Lower leg skin (tissue), 4 donors: ENCODE measurements around the gene ITPKB. TPM values are rescaled to one million over a fixed set of nuclear protein-coding genes. Genes with fewer than 3 reads are reported as not detected.

Source experiments
- DNase-seq, 2 donors: peaks; one replicate each; pipeline ENCODE4 v3.0.0-alpha.2; 2019; ENCODE audit warnings: low spot score in 2 of 2
- H3K4me3 ChIP-seq: fragments of 200-600 bp; sonication (generic); 2 replicates; pipeline ENCODE4 v1.5.1; 2017; ENCODE audit warnings: mild to moderate bottlenecking, low read depth; ENCODE audit not compliant: poor library complexity, severe bottlenecking
- POLR2A ChIP-seq, 2 donors: fragments of 450-650 bp; IDR thresholded peaks; one replicate each; pipeline ENCODE4 v1.6.1; 2016 to 2017; ENCODE audit warnings: antibody characterized with exemption in 2 of 2, mild to moderate bottlenecking in 1 of 2, moderate library complexity in 1 of 2
- WGBS, 2 donors: methylation state at CpG; one replicate each; pipeline ENCODE4 v1.1.5; 2018; 5-methylcytosine and 5-hydroxymethylcytosine counted together
- intact Hi-C: fragments of 100-400 bp; cut with DNase I; formaldehyde crosslinking; loops from one replicate; pipeline ENCODE4 v1.15.0; 2023; ENCODE audit warnings: low total_unique reads
- total RNA-seq, 4 donors: library from RNA; depleted of rRNA; stranded (reverse); fragments of >200 nt; gene quantifications; one replicate each; pipeline ENCODE4 v1.1.0, GENCODE V29; 2016
- TF ChIP-seq, protein P1 (sequence below), 3 donors: fragments of 450-650 bp; IDR thresholded peaks; one replicate each; pipeline ENCODE4 v1.5.1; 2016; ENCODE audit warnings: antibody characterized with exemption in 3 of 3, mild to moderate bottlenecking in 3 of 3, moderate library complexity in 2 of 3

The ITPKB gene
- total RNA-seq, 4 donors from 2014 or later, result 39.3 to 57.2 (median 44.1) TPM

DNA sequence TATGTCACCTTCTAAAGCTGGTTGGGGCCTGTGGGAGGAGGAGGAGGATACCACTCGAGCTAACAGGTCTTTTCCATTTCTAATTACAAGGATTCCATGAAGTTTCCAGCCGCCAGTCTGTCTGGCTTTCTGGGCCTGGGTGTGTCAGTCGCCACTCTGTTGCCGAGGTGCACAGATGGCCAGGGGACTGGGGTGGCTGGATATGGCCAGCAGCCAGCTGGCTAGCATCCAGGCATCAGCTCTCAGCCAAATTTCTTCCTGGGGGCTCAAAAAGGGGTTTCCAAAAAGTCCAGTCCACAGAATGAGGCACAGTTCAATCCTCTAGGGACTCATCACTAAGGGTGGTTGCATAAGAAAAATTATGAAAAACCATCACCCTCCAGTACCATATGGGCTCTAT lies 32.4 kb downstream of the ITPKB start:
- TF ChIP-seq POLR2A (IDR thresholded peaks at IDR 0.05), result no peak
- TF ChIP-seq, protein P1, sequence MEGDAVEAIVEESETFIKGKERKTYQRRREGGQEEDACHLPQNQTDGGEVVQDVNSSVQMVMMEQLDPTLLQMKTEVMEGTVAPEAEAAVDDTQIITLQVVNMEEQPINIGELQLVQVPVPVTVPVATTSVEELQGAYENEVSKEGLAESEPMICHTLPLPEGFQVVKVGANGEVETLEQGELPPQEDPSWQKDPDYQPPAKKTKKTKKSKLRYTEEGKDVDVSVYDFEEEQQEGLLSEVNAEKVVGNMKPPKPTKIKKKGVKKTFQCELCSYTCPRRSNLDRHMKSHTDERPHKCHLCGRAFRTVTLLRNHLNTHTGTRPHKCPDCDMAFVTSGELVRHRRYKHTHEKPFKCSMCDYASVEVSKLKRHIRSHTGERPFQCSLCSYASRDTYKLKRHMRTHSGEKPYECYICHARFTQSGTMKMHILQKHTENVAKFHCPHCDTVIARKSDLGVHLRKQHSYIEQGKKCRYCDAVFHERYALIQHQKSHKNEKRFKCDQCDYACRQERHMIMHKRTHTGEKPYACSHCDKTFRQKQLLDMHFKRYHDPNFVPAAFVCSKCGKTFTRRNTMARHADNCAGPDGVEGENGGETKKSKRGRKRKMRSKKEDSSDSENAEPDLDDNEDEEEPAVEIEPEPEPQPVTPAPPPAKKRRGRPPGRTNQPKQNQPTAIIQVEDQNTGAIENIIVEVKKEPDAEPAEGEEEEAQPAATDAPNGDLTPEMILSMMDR (IDR thresholded peaks at IDR 0.05), result no peak
- intact Hi-C loops, result no loop called here
- no peak overlapping the region for H3K4me3 ChIP-seq
- no peak for DNase-seq
- WGBS, 2 donors, result 60 to 69% methylated on average over 4 of the region's 4 CpGs

DNA sequence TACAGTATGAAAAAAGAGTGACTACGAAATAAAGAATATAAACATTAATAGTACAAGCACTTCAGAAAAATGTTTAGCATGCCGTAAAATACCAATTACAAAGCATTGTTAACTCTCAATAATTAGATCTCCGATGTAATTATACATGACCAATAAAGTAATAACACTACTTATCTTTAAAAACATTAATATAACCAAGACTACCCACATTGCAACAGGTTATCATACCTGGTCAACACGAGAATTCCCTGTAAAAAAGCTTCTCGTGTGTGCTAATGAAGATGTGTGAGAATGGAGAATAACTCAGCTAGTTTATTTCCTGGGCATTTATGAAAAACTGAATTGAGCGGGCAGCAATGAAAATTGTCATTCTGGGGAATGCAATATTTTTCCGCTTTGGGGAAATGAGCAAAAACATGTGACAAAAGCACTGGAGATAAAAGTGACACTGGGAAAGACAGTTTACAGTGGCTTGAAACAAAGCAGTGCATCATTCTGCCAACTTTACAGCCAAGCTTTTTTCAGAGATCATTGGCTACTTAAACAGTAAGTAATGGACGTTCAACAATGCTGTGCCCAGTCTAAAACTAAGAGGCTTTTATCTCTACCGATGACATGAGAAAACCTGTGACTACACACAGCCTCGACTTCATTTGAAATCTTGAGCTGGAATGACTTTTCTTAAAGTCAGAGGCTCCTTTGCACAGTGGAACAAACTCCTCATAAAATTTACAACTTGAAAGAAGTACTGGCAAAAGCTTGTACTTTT lies 34.7 kb downstream of the ITPKB start:
- intact Hi-C loops, result no loop called here
- TF ChIP-seq POLR2A (IDR thresholded peaks at IDR 0.05), result no peak
- TF ChIP-seq, protein P1 (IDR thresholded peaks at IDR 0.05), result no peak
- 77% methylated on average over 10 of the region's 10 CpGs for WGBS, 2 donors
- no peak overlapping the region for H3K4me3 ChIP-seq
- no peak for DNase-seq

DNA sequence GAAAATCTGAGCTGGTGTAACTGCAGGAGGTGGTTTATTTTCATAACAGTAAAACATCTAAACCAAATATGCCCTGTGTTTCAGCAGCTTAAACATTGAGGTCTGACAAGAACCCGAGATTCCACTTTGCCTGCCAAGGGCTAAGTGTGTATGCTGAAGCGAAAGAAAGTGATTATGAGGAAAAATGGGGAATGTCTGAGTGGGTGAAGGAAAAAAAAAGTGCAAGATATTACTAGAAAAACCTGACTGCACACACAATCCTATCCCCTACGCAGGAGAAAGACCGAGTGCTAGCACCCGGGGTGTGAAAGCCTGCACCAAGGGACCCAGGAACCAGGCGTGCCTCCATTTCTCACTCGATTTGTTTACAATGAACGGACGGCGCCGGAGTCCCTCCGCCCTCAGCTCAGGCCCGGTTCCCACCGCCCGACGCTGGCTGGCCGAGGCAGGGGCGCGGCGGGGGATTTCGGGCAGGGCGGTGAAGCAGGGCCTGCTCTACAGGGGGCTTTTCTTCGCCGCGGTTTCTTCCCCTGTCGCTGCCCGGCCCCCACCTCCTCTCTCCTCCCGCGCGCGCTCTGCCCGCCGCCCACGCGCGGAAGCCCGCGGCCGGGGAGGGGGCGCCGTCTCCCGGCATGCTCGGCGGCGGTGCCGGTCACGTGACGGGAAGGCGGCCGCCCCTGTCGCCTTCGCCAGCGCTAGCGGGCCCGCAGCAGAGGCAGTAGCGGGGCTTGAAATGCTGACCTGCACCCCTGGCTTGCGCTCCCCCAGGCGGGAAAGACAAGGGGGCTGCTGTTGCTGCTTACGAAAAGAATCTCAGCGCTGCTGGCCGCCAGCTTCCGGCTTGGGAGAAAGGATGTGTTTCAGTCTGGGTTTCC lies 35.9 kb downstream of the ITPKB start:
- WGBS, 2 donors, result 0% methylated on average over 20 to 40 of the region's 62 CpGs
- H3K4me3 ChIP-seq, result peak overlapping the region; percentile 50
- TF ChIP-seq, protein P1 (IDR thresholded peaks at IDR 0.05), result no peak
- peak in 1 of 2 donors; percentile 77 for TF ChIP-seq POLR2A (IDR thresholded peaks at IDR 0.05)
- peak in 1 of 2 donors; percentile 94 for DNase-seq
- intact Hi-C loops, result no loop called here

DNA sequence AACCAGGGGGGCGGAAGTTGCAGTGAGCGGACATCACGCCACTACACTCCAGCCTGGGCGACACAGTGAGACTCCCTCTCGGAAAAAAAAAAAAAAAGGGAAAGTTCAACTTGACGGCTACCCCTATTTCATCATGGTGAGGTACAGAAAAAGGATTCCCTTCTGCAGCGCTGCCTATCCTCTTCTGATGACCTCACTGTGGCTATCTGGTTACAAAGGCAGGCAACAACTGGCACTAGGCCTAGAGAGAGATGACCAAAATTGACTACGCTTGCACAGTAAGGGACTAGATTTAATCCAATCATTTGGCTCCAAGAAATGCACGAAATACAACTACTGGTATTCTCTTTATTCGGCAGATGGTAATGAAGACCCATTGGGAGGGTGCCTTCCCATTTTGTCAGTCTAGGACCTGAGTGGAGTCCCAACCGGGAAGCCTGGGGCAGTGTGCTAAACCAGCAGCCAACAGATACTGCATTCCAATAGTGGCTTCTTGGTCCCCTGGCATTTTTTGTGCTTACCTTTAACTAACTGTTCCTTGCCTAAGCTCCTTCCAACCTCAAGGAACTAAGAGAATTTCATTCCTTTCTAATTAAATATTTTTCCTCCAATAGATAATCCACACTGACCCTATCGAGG lies 36.6 kb downstream of the ITPKB start:
- whole genome bisulfite sequencing, 2 donors, result 56 to 64% methylated on average over 12 of the region's 12 CpGs
- intact Hi-C loops, result no loop called here

DNA sequence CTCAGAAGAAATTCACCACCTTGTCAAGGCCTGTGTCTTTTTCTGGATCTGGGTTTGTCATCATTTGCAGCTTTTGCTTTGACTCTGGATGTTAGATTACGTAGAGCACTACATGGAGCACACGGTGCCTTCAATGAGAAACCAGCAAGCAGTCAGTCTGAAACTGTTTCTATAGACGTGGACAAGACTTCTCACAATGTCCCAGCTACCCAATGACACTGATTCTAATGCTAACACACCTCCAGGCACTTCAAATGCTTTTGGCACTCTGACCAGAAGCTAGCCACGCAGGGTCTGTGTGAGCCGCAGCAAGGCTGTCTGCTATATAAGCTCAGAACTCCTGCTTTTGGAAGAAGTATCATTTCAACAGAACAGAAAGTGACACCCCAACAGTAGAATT lies 38.2 kb downstream of the ITPKB start:
- DNase-seq, result no peak
- no peak overlapping the region for H3K4me3 ChIP-seq
- TF ChIP-seq, protein P1 (IDR thresholded peaks at IDR 0.05), result no peak
- TF ChIP-seq POLR2A (IDR thresholded peaks at IDR 0.05), result no peak
- 91 to 93% methylated on average over 5 of the region's 5 CpGs for WGBS, 2 donors
- intact Hi-C loops, result no loop called here

More for the DNA sequence above, 36.6 kb downstream of the ITPKB start:
- TF ChIP-seq, protein P1 (IDR thresholded peaks at IDR 0.05), result no peak
- no peak for TF ChIP-seq POLR2A (IDR thresholded peaks at IDR 0.05)
- H3K4me3 ChIP-seq, result no peak overlapping the region
- no peak for DNase-seq
